T-cell (primary cell): ENCODE results near the gene ACVR1B. TPM values are rescaled to one million over a fixed set of nuclear protein-coding genes. Genes with fewer than 3 reads are reported as not detected.

Experiments
- ATAC-seq, 4 experiments: fragments of 200-7000 bp in 3 of 4; fragments of 150-1000 bp in 1 of 4; cut with Tn5 transposase; replicated peaks in 1 of 4; 1 replicate in 3 of 4; 2 replicates in 1 of 4; pipeline ENCODE4 v1.10.0; 2021; ENCODE audit warnings: moderate library complexity in 3 of 4, mild to moderate bottlenecking in 2 of 4, moderate number of reproducible peaks in 1 of 4
- CTCF ChIA-PET, 2 donors: fragments of 300-600 bp; sonication (Branson Sonifier 250); formaldehyde crosslinking; loops; one replicate each; lab custom pipeline; 2022; ENCODE audit warnings: antibody characterized with exemption in 2 of 2; lab: Charles Lee
- POLR2A ChIA-PET, 2 donors: fragments of 300-600 bp; sonication (Branson Sonifier 250); formaldehyde crosslinking; loops; one replicate each; lab custom pipeline; 2022; ENCODE audit warnings: antibody characterized with exemption in 2 of 2; lab: Charles Lee
- DNase-seq, 35 experiments: peaks; one replicate each; pipeline versions ENCODE4 v3.0.0 to v3.0.0-alpha.2; 2013 to 2023
- H3K27ac ChIP-seq: one replicate; pipeline ENCODE4 v1.5.1; 2013; ENCODE audit warnings: low read length
- H3K27me3 ChIP-seq, 2 experiments: replicated peaks in 1 of 2; 1 replicate in 1 of 2; 2 replicates in 1 of 2; pipeline versions ENCODE4 v1.6.1 to v1.7.0; 2013; ENCODE audit warnings: low read length in 1 of 2, mixed read lengths in 1 of 2; ENCODE audit not compliant: control insufficient read depth in 2 of 2, insufficient read depth in 2 of 2; ENCODE audit errors: extremely low read depth in 1 of 2
- H3K36me3 ChIP-seq, 2 donors: 1 replicate in 1 of 2; 2 replicates in 1 of 2; pipeline versions ENCODE4 v1.6.1 to v1.7.0; 2013; ENCODE audit warnings: low read length in 1 of 2; ENCODE audit not compliant: control insufficient read depth in 2 of 2, insufficient read depth in 1 of 2; ENCODE audit errors: extremely low read depth in 1 of 2
- H3K4me1 ChIP-seq, 2 experiments: 1 replicate in 1 of 2; 2 replicates in 1 of 2; pipeline versions ENCODE4 v1.6.1 to v1.7.0; 2013; ENCODE audit warnings: low read length in 2 of 2, mixed read lengths in 1 of 2; ENCODE audit not compliant: insufficient read depth in 2 of 2, control insufficient read depth in 1 of 2; ENCODE audit errors: extremely low read depth in 1 of 2
- H3K4me3 ChIP-seq, 2 donors: 1 replicate in 1 of 2; 2 replicates in 1 of 2; pipeline versions ENCODE4 v1.5.1 to v1.7.0; 2013; ENCODE audit warnings: mild to moderate bottlenecking in 2 of 2, low read length in 1 of 2, moderate library complexity in 1 of 2; ENCODE audit not compliant: control insufficient read depth in 1 of 2; ENCODE audit errors: extremely low read depth in 1 of 2
- H3K9me3 ChIP-seq: 2 replicates; pipeline ENCODE4 v1.7.0; 2013
- H3K27ac Mint-ChIP-seq, 2 donors: one replicate each; pipeline ENCODE4 v1.8.0; 2020 to 2021; ENCODE audit warnings: mild to moderate bottlenecking in 2 of 2, mixed read lengths in 2 of 2
- H3K27me3 Mint-ChIP-seq, 2 donors: one replicate each; pipeline ENCODE4 v1.8.0; 2021 to 2022; ENCODE audit warnings: mixed read lengths in 2 of 2
- H3K36me3 Mint-ChIP-seq: one replicate; pipeline ENCODE4 v1.8.0; 2021; ENCODE audit warnings: mixed read lengths
- H3K4me1 Mint-ChIP-seq, 3 donors: one replicate each; pipeline ENCODE4 v1.8.0; 2020 to 2022; ENCODE audit warnings: mixed read lengths in 3 of 3, mild to moderate bottlenecking in 1 of 3
- H3K4me3 Mint-ChIP-seq, 3 donors: one replicate each; pipeline ENCODE4 v1.8.0; 2020 to 2022; ENCODE audit warnings: mild to moderate bottlenecking in 3 of 3, mixed read lengths in 3 of 3, moderate library complexity in 3 of 3
- H3K9me3 Mint-ChIP-seq, 3 donors: one replicate each; pipeline ENCODE4 v1.8.0; 2020 to 2022; ENCODE audit warnings: mixed read lengths in 3 of 3
- WGBS: methylation state at CpG from one replicate; pipeline ENCODE4 v1.1.5; 2013; ENCODE audit warnings: missing lambda C conversion rate; ENCODE audit not compliant: insufficient coverage; 5-methylcytosine and 5-hydroxymethylcytosine counted together
- total RNA-seq, 35 experiments: library from RNA in 6 of 35; stranded (reverse) in 6 of 35; fragments of 120-200 nt in 1 of 35; gene quantifications; one replicate each; pipeline versions ENCODE4 v1.2.1 to v1.2.4 and lab custom pipeline; 2013 to 2026

ACVR1B gene
- total RNA-seq, 5 donors from 2014 or later (not counting 1 experiment from before 2014, with no cell fraction given): 9.0 to 12.6 (median 11.8) TPM

DNA sequence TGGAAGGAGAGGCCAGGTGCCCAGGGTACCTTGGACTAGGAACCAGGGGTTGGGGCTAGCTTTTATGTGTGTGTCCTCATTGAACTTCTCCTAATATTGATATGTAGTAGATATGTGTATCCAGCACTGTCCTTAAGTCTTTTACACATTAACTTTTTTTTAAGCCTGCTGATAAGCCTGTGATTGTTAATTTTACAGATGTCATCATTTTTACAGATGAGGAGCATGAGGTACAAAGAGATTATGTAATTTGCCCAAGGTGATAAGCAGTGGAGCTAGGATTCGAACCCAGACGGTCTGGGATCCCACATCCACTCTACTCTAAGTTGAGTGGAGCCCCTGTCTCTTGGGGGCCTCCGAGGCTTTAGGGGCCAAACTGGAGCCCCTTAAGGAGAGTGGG lies 89.5 kb downstream of the ACVR1B start:
- H3K4me3 Mint-ChIP-seq: no peak overlapping the region
- Histone ChIP-seq H3K36me3 (no peaks in the 10 kb centered on the region), H3K4me1 (peaks cover 14 to 45% of the 10 kb centered on the region in 2 experiments), H3K4me3 (no peak overlapping the region), H3K27me3 (peaks cover 0 to 23% of the 10 kb centered on the region in 2 experiments), H3K9me3 (no peaks in the 10 kb centered on the region), H3K27ac (no peak overlapping the region)
- no peaks in the 10 kb centered on the region for H3K9me3 Mint-ChIP-seq
- no peaks in the 10 kb centered on the region for H3K36me3 Mint-ChIP-seq
- H3K27ac Mint-ChIP-seq: no peak overlapping the region
- H3K27me3 Mint-ChIP-seq: no peaks in the 10 kb centered on the region
- ATAC-seq (no peak), DNase-seq (no peak)
- H3K4me1 Mint-ChIP-seq: peaks cover 20 to 51% (median 29%) of the 10 kb centered on the region in 3 donors
- CTCF ChIA-PET: interaction anchor here in 1 of 2 donors (0.5 to 1.2 kb wide), 3 partner anchors 27 to 79 kb away, joined by 3 to 5 read pairs (median 4); no protein-coding TSS in a partner anchor
- POLR2A ChIA-PET: interaction anchor here in 1 of 2 donors (0.6 kb wide), 1 partner anchor 19 kb away, joined by 3 read pairs; no protein-coding TSS in a partner anchor
- no CpG with 5 or more reads among the region's 3 CpGs for WGBS

DNA sequence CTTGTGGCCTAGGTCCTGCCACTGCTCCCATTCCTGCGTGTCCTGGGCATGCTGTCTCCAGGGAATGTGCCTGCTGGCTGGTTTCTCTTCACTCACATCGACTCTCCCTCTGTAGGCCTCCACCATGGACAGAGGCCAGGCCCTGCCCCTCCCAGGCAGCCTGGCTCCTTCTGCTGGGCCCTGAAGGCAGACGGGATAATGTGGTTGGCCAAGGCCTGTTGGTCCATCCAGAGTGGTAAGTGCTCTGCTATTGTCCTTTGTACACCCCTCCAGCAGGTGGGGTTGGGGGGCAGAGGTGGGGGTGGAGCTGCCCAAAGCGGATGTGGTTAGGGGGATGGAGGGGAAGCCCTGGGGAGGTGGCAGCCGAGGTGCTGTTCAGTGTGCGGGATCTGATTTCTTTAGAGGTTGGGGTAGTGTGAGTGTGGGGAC lies 90.2 kb downstream of the ACVR1B start:
- Mint-ChIP-seq H3K4me3 (peak overlapping the region in 2 of 3 donors; percentile 49 to 56), H3K36me3 (no peaks in the 10 kb centered on the region), H3K4me1 (peaks cover 16 to 45% (median 23%) of the 10 kb centered on the region in 3 donors), H3K9me3 (no peaks in the 10 kb centered on the region), H3K27me3 (no peaks in the 10 kb centered on the region), H3K27ac (peak overlapping the region in 1 of 2 donors; percentile 67)
- no peaks in the 10 kb centered on the region for H3K9me3 ChIP-seq
- WGBS: 34% methylated on average over 5 of the region's 6 CpGs
- H3K36me3 ChIP-seq: no peaks in the 10 kb centered on the region
- peaks cover 13 to 40% of the 10 kb centered on the region in 2 experiments for H3K4me1 ChIP-seq
- ChIA-PET CTCF (interaction anchor here in 1 of 2 donors (0.6 kb wide), 1 partner anchor 41 kb away, joined by 3 read pairs; no protein-coding TSS in a partner anchor), POLR2A (no interaction called here)
- no peak overlapping the region for H3K4me3 ChIP-seq
- peaks cover 0 to 20% of the 10 kb centered on the region in 2 experiments for H3K27me3 ChIP-seq
- DNase-seq (peak in 31 of 35 experiments; percentile 31 to 72 (median 49)), ATAC-seq (peak; percentile 30 to 63 (median 56))
- no peak overlapping the region for H3K27ac ChIP-seq

DNA sequence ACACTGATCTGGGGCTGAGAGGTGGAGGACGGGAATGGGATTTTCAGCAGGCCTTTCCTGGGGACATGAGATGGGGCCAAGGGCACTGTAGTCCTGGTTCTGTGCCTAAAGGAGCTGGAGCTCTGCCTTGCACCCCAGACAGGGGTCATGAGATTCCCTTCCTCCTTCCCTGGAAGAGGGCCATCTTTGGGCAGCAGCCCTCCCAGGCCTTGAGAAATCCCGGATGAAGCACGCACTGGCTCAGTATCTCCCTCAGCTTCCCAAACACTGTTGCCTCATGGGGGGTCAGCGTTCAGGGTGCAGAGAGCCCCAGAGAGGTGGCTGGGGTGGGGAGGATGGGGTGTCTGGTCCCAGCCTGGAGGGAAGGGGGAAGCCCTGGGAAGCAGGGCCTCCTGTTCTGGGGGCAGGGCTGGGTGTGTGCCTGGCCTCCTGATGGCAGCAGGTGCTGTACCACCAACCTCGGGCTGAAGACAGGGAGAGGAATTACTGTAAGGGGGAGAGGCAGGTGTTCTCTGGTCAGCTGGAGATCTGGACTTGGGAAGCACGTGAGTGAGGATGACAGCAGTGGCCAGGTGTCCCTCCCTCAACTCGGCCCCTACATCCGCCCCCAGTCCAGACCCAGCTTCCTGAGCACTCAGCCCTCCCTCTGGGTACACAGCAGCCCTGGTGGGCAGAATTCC lies 91.3 kb downstream of the ACVR1B start:
- peaks cover 0 to 24% of the 10 kb centered on the region in 2 experiments for H3K27me3 ChIP-seq
- ChIA-PET POLR2A (no interaction called here), CTCF (interaction anchor here in 1 of 2 donors (0.6 kb wide), 2 partner anchors 12 to 49 kb away, joined by 3 to 4 read pairs; no protein-coding TSS in a partner anchor)
- Mint-ChIP-seq H3K27me3 (no peaks in the 10 kb centered on the region), H3K9me3 (no peaks in the 10 kb centered on the region), H3K4me1 (peaks cover 16 to 43% (median 23%) of the 10 kb centered on the region in 3 donors), H3K27ac (no peak overlapping the region), H3K4me3 (peak overlapping the region in 1 of 3 donors; percentile 56), H3K36me3 (no peaks in the 10 kb centered on the region)
- DNase-seq (no peak), ATAC-seq (no peak)
- H3K27ac ChIP-seq: no peak overlapping the region
- H3K4me3 ChIP-seq: no peak overlapping the region
- whole genome bisulfite sequencing: 97% methylated on average over 4 of the region's 8 CpGs
- peaks cover 13 to 35% of the 10 kb centered on the region in 2 experiments for H3K4me1 ChIP-seq
- H3K36me3 ChIP-seq: no peaks in the 10 kb centered on the region
- no peaks in the 10 kb centered on the region for H3K9me3 ChIP-seq

GRCh38 chr12:52043386-52044212 lies 92.1 kb downstream of the ACVR1B start:
- Histone ChIP-seq H3K9me3 (no peaks in the 10 kb centered on the region), H3K4me3 (no peak overlapping the region), H3K27ac (no peak overlapping the region), H3K36me3 (no peaks in the 10 kb centered on the region), H3K27me3 (peaks cover 0 to 24% of the 10 kb centered on the region in 2 experiments), H3K4me1 (peaks cover 13 to 32% of the 10 kb centered on the region in 2 experiments)
- Mint-ChIP-seq H3K4me1 (peaks cover 12 to 38% (median 19%) of the 10 kb centered on the region in 3 donors), H3K36me3 (no peaks in the 10 kb centered on the region), H3K27ac (no peak overlapping the region), H3K4me3 (no peak overlapping the region), H3K9me3 (no peaks in the 10 kb centered on the region), H3K27me3 (no peaks in the 10 kb centered on the region)
- ATAC-seq (no peak), DNase-seq (no peak)
- WGBS: 84% methylated on average over 16 of the region's 21 CpGs
- POLR2A ChIA-PET: no interaction called here
- CTCF ChIA-PET: interaction anchor here (0.6 to 1.1 kb wide), 4 partner anchors 11 to 50 kb away, joined by 3 to 4 read pairs (median 4); no protein-coding TSS in a partner anchor

DNA sequence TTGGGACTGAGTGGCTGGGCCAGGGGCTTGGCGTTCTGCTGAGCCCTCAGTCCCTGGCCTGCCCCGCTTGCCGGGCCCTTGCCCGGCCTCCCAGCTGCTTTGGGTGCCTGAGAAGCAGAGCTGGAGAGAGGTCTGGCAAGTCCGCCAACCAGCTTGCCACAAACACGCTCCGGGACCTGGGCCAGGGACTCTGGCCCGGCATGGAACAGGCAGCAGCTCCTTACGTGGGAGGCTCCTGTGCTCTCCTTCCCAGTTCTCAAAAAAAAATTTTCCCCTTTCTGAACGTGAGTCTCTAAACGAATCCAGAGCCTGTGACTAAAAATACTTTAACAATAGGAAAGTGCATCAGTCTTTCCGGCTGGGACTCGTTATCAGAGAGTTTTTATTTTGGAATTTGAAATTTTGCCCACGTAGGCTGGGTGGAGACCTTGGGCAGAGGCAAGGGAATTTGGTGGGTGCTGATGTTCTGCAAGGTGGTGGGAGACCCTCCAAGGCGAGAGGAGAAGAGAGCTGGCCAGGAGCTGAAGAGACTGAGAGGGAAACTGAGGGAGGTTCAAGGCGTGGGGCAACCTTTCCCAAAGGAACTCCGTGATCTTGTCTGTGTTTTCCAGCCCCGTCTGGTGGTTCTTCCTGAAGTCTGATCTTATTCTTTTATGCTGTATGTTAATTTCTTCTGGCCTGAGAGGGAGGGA lies 92.9 kb downstream of the ACVR1B start:
- Mint-ChIP-seq H3K4me1 (peaks cover 15 to 36% (median 23%) of the 10 kb centered on the region in 3 donors), H3K36me3 (no peaks in the 10 kb centered on the region), H3K9me3 (no peaks in the 10 kb centered on the region), H3K27me3 (peaks cover 0 to 4% of the 10 kb centered on the region in 2 donors), H3K27ac (no peak overlapping the region), H3K4me3 (no peak overlapping the region)
- 90% methylated on average over 13 of the region's 18 CpGs for WGBS
- peaks cover 0 to 21% of the 10 kb centered on the region in 2 experiments for H3K27me3 ChIP-seq
- no peak overlapping the region for H3K4me3 ChIP-seq
- no peak overlapping the region for H3K27ac ChIP-seq
- no peak for DNase-seq
- no peaks in the 10 kb centered on the region for H3K9me3 ChIP-seq
- peaks cover 13 to 32% of the 10 kb centered on the region in 2 experiments for H3K4me1 ChIP-seq
- no peak for ATAC-seq
- CTCF ChIA-PET: interaction anchor here (0.8 to 1.1 kb wide), 2 partner anchors 12 to 19 kb away, joined by 3 to 4 read pairs; no protein-coding TSS in a partner anchor
- H3K36me3 ChIP-seq: no peaks in the 10 kb centered on the region
- POLR2A ChIA-PET: interaction anchor here (0.6 to 0.7 kb wide), 3 partner anchors 230 to 830 kb away, joined by 3 to 4 read pairs (median 3); no protein-coding TSS in a partner anchor
